Ovary (tissue), 9 donors: ENCODE measurements around the gene TTLL9. TPM values are rescaled to one million over a fixed set of nuclear protein-coding genes. Genes with fewer than 3 reads are reported as not detected.
"Not testable (repeated sequence)": the region's sequence is repeated elsewhere in the genome, so short reads cannot be mapped to it uniquely, and the experiment has no call there.

Experiments
- DNase-seq, 5 donors: peaks; one replicate each; pipeline ENCODE4 v3.0.0-alpha.2; 2019 to 2020
- H3K27ac ChIP-seq, 2 donors: fragments of 200-600 bp; one replicate each; pipeline versions ENCODE4 v1.5.1 to v1.8.0; 2019 to 2022
- H3K27me3 ChIP-seq: fragments of 200-600 bp; one replicate; pipeline ENCODE4 v1.8.0; 2022
- H3K36me3 ChIP-seq: fragments of 200-600 bp; sonication (generic); one replicate; pipeline ENCODE4 v1.5.1; 2019
- H3K4me1 ChIP-seq: one replicate; pipeline ENCODE4 v1.8.1; 2013; ENCODE audit warnings: mild to moderate bottlenecking, moderate library complexity; ENCODE audit not compliant: insufficient read depth
- H3K4me3 ChIP-seq: fragments of 200-600 bp; sonication (generic); one replicate; pipeline ENCODE4 v1.5.1; 2017
- H3K9me3 ChIP-seq, 2 donors: fragments of 200-600 bp in 1 of 2; sonication (generic) in 1 of 2; one replicate each; pipeline versions ENCODE4 v1.5.1 to v1.8.1; 2013 to 2019; ENCODE audit warnings: mild to moderate bottlenecking in 1 of 2, moderate library complexity in 1 of 2
- CTCF ChIP-seq, 3 donors: fragments of 450-650 bp in 2 of 3; fragments of 200-600 bp in 1 of 3; IDR thresholded peaks; one replicate each; pipeline versions ENCODE4 v1.5.1 to v1.8.0; 2016 to 2022; ENCODE audit warnings: antibody characterized with exemption in 3 of 3, mild to moderate bottlenecking in 1 of 3
- EP300 ChIP-seq: sonication (generic); formaldehyde crosslinking; IDR thresholded peaks from one replicate; pipeline ENCODE4 v1.6.1; 2017; ENCODE audit warnings: antibody characterized with exemption
- POLR2A ChIP-seq: fragments of 450-650 bp; IDR thresholded peaks from one replicate; pipeline ENCODE4 v1.6.1; 2017; ENCODE audit warnings: antibody characterized with exemption, mild to moderate bottlenecking, moderate library complexity
- WGBS, 3 donors: extraction: QIAGEN DNeasy Blood & Tissue Kit in 1 of 3; methylation state at CpG; one replicate each; pipeline versions ENCODE4 v1.1.5 to v1.1.7; 2013 to 2017; 5-methylcytosine and 5-hydroxymethylcytosine counted together
- intact Hi-C, 4 donors: fragments of 100-400 bp; cut with DNase I; formaldehyde crosslinking; loops; one replicate each; pipeline versions ENCODE4 v1.11.0 to v1.15.1; 2022 to 2023
- polyA plus RNA-seq, 2 donors: library from polyadenylated mRNA; stranded (reverse); fragments of 200-250 nt in 1 of 2; fragments of 350-450 nt in 1 of 2; fragmentation: Illumina TruSeq in 1 of 2; extraction: RNeasy Lipid Tissue Mini Kit (QIAGEN cat#74804) in 1 of 2; gene quantifications; one replicate each; pipeline ENCODE4 v1.2.3, GENCODE V29; 2013 to 2014
- total RNA-seq, 7 donors: library from RNA; depleted of rRNA in 2 of 7; stranded (reverse); fragments of >200 nt in 2 of 7; fragmentation: NEBNext Ultra II Directional in 3 of 7; extraction: Animal tissue kit (Norgen Biotek cat#: 25700) in 3 of 7; gene quantifications; one replicate each; pipeline versions ENCODE4 v1.1.0 to v1.2.4, GENCODE V29; 2016 to 2023
- donor health status: DM: no; HTN: no; CAD: no; lungs with moderate emphysema.
- donor health status: DM: no; HTN: no; CAD: no.
- donor health status: Bipolar disorder and iron deficiency.
- donor health status: DM: yes; HTN: yes; CAD: no.
- donor health status: DM: no; HTN: no; CAD: no.
- donor health status: DM: yes; HTN: yes; CAD: no.

TTLL9 gene
- total and polyA plus RNA-seq, 9 donors: 0.24 to 10.6 (median 0.40) TPM

- Histone ChIP-seq H3K4me1 (no peaks in the 10 kb centered on the region), H3K27ac (no peak overlapping the region), H3K27me3 (no peaks in the 10 kb centered on the region), H3K4me3 (no peak overlapping the region), H3K36me3 (no peaks in the 10 kb centered on the region), H3K9me3 (no peaks in the 10 kb centered on the region)
- TF ChIP-seq CTCF (IDR thresholded peaks at IDR 0.05): no peak
- no peak for TF ChIP-seq EP300
- TF ChIP-seq POLR2A: no peak
- DNase-seq: no peak
- WGBS, 3 donors: 38 to 51% (median 46%) methylated on average over 7 of the region's 7 CpGs
- intact Hi-C loops: no loop called here
These were observed 48.2 kb downstream of the TTLL9 start for GRCh38 chr20:31918466-31919105.

- no peak overlapping the region for H3K27ac ChIP-seq
- H3K27me3 ChIP-seq: no peaks in the 10 kb centered on the region
- WGBS, 3 donors: 26 to 43% (median 31%) methylated on average over 6 of the region's 6 CpGs
- H3K9me3 ChIP-seq: no peaks in the 10 kb centered on the region
- DNase-seq: no peak
- H3K36me3 ChIP-seq: no peaks in the 10 kb centered on the region
- no peaks in the 10 kb centered on the region for H3K4me1 ChIP-seq
- TF ChIP-seq POLR2A: no peak
- TF ChIP-seq CTCF (IDR thresholded peaks at IDR 0.05): no peak
- TF ChIP-seq EP300: no peak
- H3K4me3 ChIP-seq: no peak overlapping the region
- intact Hi-C loops: no loop called here
These were observed 49.1 kb downstream of the TTLL9 start for GRCh38 chr20:31919410-31920155.

GRCh38 chr20:31920275-31920855, 49.9 kb downstream of the TTLL9 start:
- WGBS, 3 donors: 63 to 73% (median 70%) methylated on average over 11 of the region's 11 CpGs
- Histone ChIP-seq H3K4me3 (no peak overlapping the region), H3K27ac (no peak overlapping the region), H3K27me3 (no peaks in the 10 kb centered on the region), H3K9me3 (no peaks in the 10 kb centered on the region), H3K4me1 (no peaks in the 10 kb centered on the region), H3K36me3 (no peaks in the 10 kb centered on the region)
- no peak for DNase-seq
- no peak for TF ChIP-seq EP300
- TF ChIP-seq POLR2A: no peak
- no peak for TF ChIP-seq CTCF (IDR thresholded peaks at IDR 0.05)
- intact Hi-C loops: no loop called here

GRCh38 chr20:31921480-31921879, 51.0 kb downstream of the TTLL9 start:
- not testable (repeated sequence) for H3K27me3 ChIP-seq
- 87 to 92% (median 88%) methylated on average over 5 of the region's 5 CpGs for WGBS, 3 donors

GRCh38 chr20:31922181-31922580, 51.7 kb downstream of the TTLL9 start:
- TF ChIP-seq EP300: no peak
- TF ChIP-seq CTCF (IDR thresholded peaks at IDR 0.05): no peak
- no peak for TF ChIP-seq POLR2A
- Histone ChIP-seq H3K9me3 (no peaks in the 10 kb centered on the region), H3K4me1 (no peaks in the 10 kb centered on the region), H3K36me3 (no peaks in the 10 kb centered on the region), H3K27ac (no peak overlapping the region), H3K27me3 (no peaks in the 10 kb centered on the region), H3K4me3 (no peak overlapping the region)
- WGBS, 3 donors: 66 to 74% (median 69%) methylated on average over 4 of the region's 4 CpGs
- no peak for DNase-seq
- intact Hi-C loops: no loop called here

More at GRCh38 chr20:31921480-31921879, 51.0 kb downstream of the TTLL9 start:
- H3K36me3 ChIP-seq, H3K4me1 ChIP-seq, DNase-seq, H3K9me3 ChIP-seq, H3K4me3 ChIP-seq, intact Hi-C loops, H3K27ac ChIP-seq: not testable (repeated sequence)
